Panc1 (cell line): Measurements from ENCODE around the gene ABCC3.
"Not testable (repeated sequence)": the region's sequence is repeated elsewhere in the genome, so short reads cannot be mapped to it uniquely, and the experiment has no call there.

ENCODE experiments used
- POLR2AphosphoS5 ChIP-seq: IDR thresholded peaks from 2 replicates; pipeline ENCODE4 v1.6.1; 2012; ENCODE audit warnings: mild to moderate bottlenecking, low read depth, low read length, moderate library complexity
- TCF7L2 ChIP-seq: IDR thresholded peaks from 2 replicates; pipeline ENCODE4 v1.6.1; 2011; ENCODE audit warnings: mild to moderate bottlenecking, low read depth, low read length, inconsistent platforms
- TF ChIP-seq, protein P1 (sequence below): fragments of 450-650 bp; IDR thresholded peaks from 2 replicates; pipeline ENCODE4 v1.5.1; 2017; ENCODE audit warnings: mild to moderate bottlenecking

GRCh38 chr17:50709053-50709452 is 74.4 kb downstream of the ABCC3 start:
- TF ChIP-seq, protein P1, sequence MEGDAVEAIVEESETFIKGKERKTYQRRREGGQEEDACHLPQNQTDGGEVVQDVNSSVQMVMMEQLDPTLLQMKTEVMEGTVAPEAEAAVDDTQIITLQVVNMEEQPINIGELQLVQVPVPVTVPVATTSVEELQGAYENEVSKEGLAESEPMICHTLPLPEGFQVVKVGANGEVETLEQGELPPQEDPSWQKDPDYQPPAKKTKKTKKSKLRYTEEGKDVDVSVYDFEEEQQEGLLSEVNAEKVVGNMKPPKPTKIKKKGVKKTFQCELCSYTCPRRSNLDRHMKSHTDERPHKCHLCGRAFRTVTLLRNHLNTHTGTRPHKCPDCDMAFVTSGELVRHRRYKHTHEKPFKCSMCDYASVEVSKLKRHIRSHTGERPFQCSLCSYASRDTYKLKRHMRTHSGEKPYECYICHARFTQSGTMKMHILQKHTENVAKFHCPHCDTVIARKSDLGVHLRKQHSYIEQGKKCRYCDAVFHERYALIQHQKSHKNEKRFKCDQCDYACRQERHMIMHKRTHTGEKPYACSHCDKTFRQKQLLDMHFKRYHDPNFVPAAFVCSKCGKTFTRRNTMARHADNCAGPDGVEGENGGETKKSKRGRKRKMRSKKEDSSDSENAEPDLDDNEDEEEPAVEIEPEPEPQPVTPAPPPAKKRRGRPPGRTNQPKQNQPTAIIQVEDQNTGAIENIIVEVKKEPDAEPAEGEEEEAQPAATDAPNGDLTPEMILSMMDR = not testable (repeated sequence)
- TF ChIP-seq TCF7L2, POLR2AphosphoS5: not testable (repeated sequence)
